ENCODE results near the gene MAT2A. TPM values are rescaled to one million over a fixed set of nuclear protein-coding genes. Genes with fewer than 3 reads are reported as not detected.
"Not testable (repeated sequence)": the region's sequence is repeated elsewhere in the genome, so short reads cannot be mapped to it uniquely, and the experiment has no call there.

Gene MAT2A
- polyA plus RNA-seq, 4 donors, result 194 to 394 (median 345) TPM

GRCh38 chr2:85523903-85524335, 15.0 kb upstream of the MAT2A start:
- no peak for DNase-seq (ENCODE audit: low read depth in 4 of 4, low spot score in 3 of 4)

GRCh38 chr2:85524336-85524908, 14.5 kb upstream of the MAT2A start:
- DNase-seq (ENCODE audit: low read depth in 4 of 4, low spot score in 3 of 4), result no peak

GRCh38 chr2:85525029-85525428, 13.9 kb upstream of the MAT2A start:
- no peak for DNase-seq (ENCODE audit: low read depth in 4 of 4, low spot score in 3 of 4)

- DNase-seq (ENCODE audit: low read depth in 4 of 4, low spot score in 3 of 4), result no peak
These were observed 13.4 kb upstream of the MAT2A start for GRCh38 chr2:85525567-85525966.

- DNase-seq (ENCODE audit: low read depth in 4 of 4, low spot score in 3 of 4), result no peak
These were observed 11.2 kb upstream of the MAT2A start for GRCh38 chr2:85527787-85528186.

GRCh38 chr2:85528355-85528754, 10.6 kb upstream of the MAT2A start:
- no peak for DNase-seq (ENCODE audit: low read depth in 4 of 4, low spot score in 3 of 4)

- DNase-seq (ENCODE audit: low read depth in 4 of 4, low spot score in 3 of 4), result no peak
These were observed 9.2 kb upstream of the MAT2A start for GRCh38 chr2:85529809-85530208.

- DNase-seq (ENCODE audit: low read depth in 4 of 4, low spot score in 3 of 4), result no peak
These were observed 7.4 kb upstream of the MAT2A start for GRCh38 chr2:85531589-85531988.

GRCh38 chr2:85534099-85534498, 4.9 kb upstream of the MAT2A start:
- DNase-seq (ENCODE audit: low read depth in 4 of 4, low spot score in 3 of 4), result no peak

- DNase-seq (ENCODE audit: low read depth in 4 of 4, low spot score in 3 of 4), result no peak
These were observed 4.1 kb upstream of the MAT2A start for GRCh38 chr2:85534881-85535280.

- DNase-seq (ENCODE audit: low read depth in 4 of 4, low spot score in 3 of 4), result no peak
These were observed 2.5 kb upstream of the MAT2A start for GRCh38 chr2:85536479-85536878.

GRCh38 chr2:85537600-85538506, 1.1 kb upstream of the MAT2A start:
- peak in 1 of 4 donors; percentile 55 for DNase-seq (ENCODE audit: low read depth in 4 of 4, low spot score in 3 of 4)

- peak in 2 of 4 donors; percentile 54 to 66 for DNase-seq (ENCODE audit: low read depth in 4 of 4, low spot score in 3 of 4)
These were observed 579 bp downstream of the MAT2A start for GRCh38 chr2:85539361-85540132.

GRCh38 chr2:85540133-85540648, 1.2 kb downstream of the MAT2A start:
- DNase-seq (ENCODE audit: low read depth in 4 of 4, low spot score in 3 of 4), result no peak

- no peak for DNase-seq (ENCODE audit: low read depth in 4 of 4, low spot score in 3 of 4)
These were observed 2.3 kb downstream of the MAT2A start for GRCh38 chr2:85541262-85541661.

GRCh38 chr2:85541753-85542457, 2.9 kb downstream of the MAT2A start:
- no peak for DNase-seq (ENCODE audit: low read depth in 4 of 4, low spot score in 3 of 4)

GRCh38 chr2:85542777-85543176, 3.8 kb downstream of the MAT2A start:
- DNase-seq (ENCODE audit: low read depth in 4 of 4, low spot score in 3 of 4), result no peak

- DNase-seq (ENCODE audit: low read depth in 4 of 4, low spot score in 3 of 4), result not testable (repeated sequence)
These were observed 5.3 kb downstream of the MAT2A start for GRCh38 chr2:85544254-85544691.

- DNase-seq (ENCODE audit: low read depth in 4 of 4, low spot score in 3 of 4), result not testable (repeated sequence)
These were observed 6.2 kb downstream of the MAT2A start for GRCh38 chr2:85544915-85545779.

All from left renal pelvis (tissue), 4 donors.